ENCODE results near the gene COBL. TPM values are rescaled to one million over a fixed set of nuclear protein-coding genes. Genes with fewer than 3 reads are reported as not detected.

COBL gene
- total RNA-seq, 1 experiment from 2014 or later = 0.39 TPM

DNA sequence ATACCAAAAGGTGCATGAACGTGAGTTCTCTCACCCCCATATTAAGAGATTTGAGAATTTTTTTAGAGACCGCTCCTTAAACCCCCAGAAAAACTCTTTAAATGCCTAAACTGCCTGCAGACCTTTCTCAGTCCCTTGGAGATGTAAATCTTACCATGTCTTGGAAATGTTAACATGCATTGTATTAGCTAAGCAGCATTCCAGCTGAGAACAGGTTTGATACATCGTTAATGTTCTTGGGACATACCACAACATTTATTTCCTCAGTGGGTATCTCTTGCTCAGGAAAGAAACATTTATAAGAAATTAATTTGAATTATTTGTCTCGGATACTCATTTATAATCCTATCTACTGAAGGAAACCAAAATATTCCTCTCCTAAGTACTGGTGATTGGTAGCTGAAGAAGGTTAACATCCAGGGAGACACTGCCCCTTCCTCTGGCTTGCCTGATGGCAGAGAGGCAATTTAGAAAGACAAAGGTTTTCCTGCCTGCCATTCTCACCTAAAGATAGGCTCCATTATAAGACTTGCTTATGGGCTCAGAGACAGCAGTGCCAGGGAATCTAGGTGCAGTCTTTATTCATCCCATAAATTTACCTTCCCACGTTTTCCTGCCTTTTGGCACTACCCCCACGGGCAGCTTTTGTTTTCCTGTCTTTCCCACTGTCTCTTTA lies 141.2 kb downstream of the COBL start:
- no peak overlapping the region for H3K27ac ChIP-seq (ENCODE audit: low read length)
- intact Hi-C loops (cut with micrococcal nuclease; ENCODE audit: unreplicated experiment) (no loop called here), in situ Hi-C loops (cut with HindIII; ENCODE audit: low pct_unique_long_range_greater_than_20kb, low sequenced_read_pairs) (no loop called here)
- TF ChIP-seq, protein P1, sequence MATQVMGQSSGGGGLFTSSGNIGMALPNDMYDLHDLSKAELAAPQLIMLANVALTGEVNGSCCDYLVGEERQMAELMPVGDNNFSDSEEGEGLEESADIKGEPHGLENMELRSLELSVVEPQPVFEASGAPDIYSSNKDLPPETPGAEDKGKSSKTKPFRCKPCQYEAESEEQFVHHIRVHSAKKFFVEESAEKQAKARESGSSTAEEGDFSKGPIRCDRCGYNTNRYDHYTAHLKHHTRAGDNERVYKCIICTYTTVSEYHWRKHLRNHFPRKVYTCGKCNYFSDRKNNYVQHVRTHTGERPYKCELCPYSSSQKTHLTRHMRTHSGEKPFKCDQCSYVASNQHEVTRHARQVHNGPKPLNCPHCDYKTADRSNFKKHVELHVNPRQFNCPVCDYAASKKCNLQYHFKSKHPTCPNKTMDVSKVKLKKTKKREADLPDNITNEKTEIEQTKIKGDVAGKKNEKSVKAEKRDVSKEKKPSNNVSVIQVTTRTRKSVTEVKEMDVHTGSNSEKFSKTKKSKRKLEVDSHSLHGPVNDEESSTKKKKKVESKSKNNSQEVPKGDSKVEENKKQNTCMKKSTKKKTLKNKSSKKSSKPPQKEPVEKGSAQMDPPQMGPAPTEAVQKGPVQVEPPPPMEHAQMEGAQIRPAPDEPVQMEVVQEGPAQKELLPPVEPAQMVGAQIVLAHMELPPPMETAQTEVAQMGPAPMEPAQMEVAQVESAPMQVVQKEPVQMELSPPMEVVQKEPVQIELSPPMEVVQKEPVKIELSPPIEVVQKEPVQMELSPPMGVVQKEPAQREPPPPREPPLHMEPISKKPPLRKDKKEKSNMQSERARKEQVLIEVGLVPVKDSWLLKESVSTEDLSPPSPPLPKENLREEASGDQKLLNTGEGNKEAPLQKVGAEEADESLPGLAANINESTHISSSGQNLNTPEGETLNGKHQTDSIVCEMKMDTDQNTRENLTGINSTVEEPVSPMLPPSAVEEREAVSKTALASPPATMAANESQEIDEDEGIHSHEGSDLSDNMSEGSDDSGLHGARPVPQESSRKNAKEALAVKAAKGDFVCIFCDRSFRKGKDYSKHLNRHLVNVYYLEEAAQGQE (IDR thresholded peaks at IDR 0.05; ENCODE audit: insufficient read depth in 1 of 2, low read depth in 2 of 2, low read length in 1 of 2) = no peak
- TF ChIP-seq, protein P2, sequence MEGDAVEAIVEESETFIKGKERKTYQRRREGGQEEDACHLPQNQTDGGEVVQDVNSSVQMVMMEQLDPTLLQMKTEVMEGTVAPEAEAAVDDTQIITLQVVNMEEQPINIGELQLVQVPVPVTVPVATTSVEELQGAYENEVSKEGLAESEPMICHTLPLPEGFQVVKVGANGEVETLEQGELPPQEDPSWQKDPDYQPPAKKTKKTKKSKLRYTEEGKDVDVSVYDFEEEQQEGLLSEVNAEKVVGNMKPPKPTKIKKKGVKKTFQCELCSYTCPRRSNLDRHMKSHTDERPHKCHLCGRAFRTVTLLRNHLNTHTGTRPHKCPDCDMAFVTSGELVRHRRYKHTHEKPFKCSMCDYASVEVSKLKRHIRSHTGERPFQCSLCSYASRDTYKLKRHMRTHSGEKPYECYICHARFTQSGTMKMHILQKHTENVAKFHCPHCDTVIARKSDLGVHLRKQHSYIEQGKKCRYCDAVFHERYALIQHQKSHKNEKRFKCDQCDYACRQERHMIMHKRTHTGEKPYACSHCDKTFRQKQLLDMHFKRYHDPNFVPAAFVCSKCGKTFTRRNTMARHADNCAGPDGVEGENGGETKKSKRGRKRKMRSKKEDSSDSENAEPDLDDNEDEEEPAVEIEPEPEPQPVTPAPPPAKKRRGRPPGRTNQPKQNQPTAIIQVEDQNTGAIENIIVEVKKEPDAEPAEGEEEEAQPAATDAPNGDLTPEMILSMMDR (IDR thresholded peaks at IDR 0.05) = no peak
- no peak for TF ChIP-seq POLR2AphosphoS5 (IDR thresholded peaks at IDR 0.05; ENCODE audit: low read depth, low read length)
- TF ChIP-seq TCF7L2 (IDR thresholded peaks at IDR 0.05; ENCODE audit: low read depth, low read length) = no peak
- TF ChIP-seq SIN3A (IDR thresholded peaks at IDR 0.05; ENCODE audit: borderline replicate concordance, insufficient read depth, low read depth, low read length) = no peak
- H3K9me3 ChIP-seq (ENCODE audit: control insufficient read depth, insufficient read depth, low read depth, low read length) = no peaks in the 10 kb centered on the region
- POLR2A ChIA-PET = no interaction called here
- CTCF ChIA-PET = no interaction called here
- ATAC-seq (no peak), DNase-seq (ENCODE audit: low read depth, low spot score) (no peak)
- peaks cover 20% of the 10 kb centered on the region for H3K27me3 ChIP-seq (ENCODE audit: control insufficient read depth, insufficient read depth, low read length)
- H3K4me1 ChIP-seq (ENCODE audit: control insufficient read depth, insufficient read depth, low read length) = no peaks in the 10 kb centered on the region
- H3K36me3 ChIP-seq (ENCODE audit: control insufficient read depth, insufficient read depth, low read length) = no peaks in the 10 kb centered on the region
- no TSS peak for BruUV-seq (replicated peaks)
- H3K4me3 ChIP-seq (ENCODE audit: low read depth in 2 of 2, low read length in 2 of 2) = no peak overlapping the region

DNA sequence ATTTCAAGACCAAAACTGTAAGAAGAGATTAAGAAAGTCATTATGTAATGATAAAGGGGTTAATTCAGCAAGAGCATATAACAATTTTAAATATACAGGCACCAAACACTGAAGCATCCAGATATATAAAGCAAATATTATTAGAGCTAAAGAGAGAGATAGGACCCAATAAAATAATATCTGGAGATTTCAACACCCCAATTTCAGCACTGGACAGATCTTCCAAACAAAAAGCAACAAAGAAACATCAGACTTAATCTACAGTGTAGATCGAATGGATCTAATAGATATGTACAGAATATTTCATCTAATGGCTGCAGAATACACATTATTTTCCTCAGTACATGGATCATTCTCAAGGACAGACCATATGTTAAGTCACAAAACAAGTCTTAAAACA lies 151.3 kb downstream of the COBL start:
- DNase-seq (ENCODE audit: low read depth, low spot score) (no peak), ATAC-seq (no peak)
- Histone ChIP-seq H3K4me1 (ENCODE audit: control insufficient read depth, insufficient read depth, low read length) (no peaks in the 10 kb centered on the region), H3K9me3 (ENCODE audit: control insufficient read depth, insufficient read depth, low read depth, low read length) (no peaks in the 10 kb centered on the region), H3K4me3 (ENCODE audit: low read depth in 2 of 2, low read length in 2 of 2) (no peak overlapping the region), H3K36me3 (ENCODE audit: control insufficient read depth, insufficient read depth, low read length) (no peaks in the 10 kb centered on the region), H3K27me3 (ENCODE audit: control insufficient read depth, insufficient read depth, low read length) (peaks cover 3% of the 10 kb centered on the region), H3K27ac (ENCODE audit: low read length) (no peak overlapping the region)
- POLR2A ChIA-PET = no interaction called here
- in situ Hi-C loops (cut with HindIII; ENCODE audit: low pct_unique_long_range_greater_than_20kb, low sequenced_read_pairs) = no loop called here
- CTCF ChIA-PET = interaction anchor here (0.6 kb wide), 1 partner anchor 205 kb away, joined by 4 read pairs; no protein-coding TSS in a partner anchor
- intact Hi-C loops (cut with micrococcal nuclease; ENCODE audit: unreplicated experiment) = no loop called here
- no TSS peak for BruUV-seq (replicated peaks)
- TF ChIP-seq POLR2AphosphoS5 (IDR thresholded peaks at IDR 0.05; ENCODE audit: low read depth, low read length) (no peak), TCF7L2 (IDR thresholded peaks at IDR 0.05; ENCODE audit: low read depth, low read length) (no peak)
- TF ChIP-seq, protein P1 (IDR thresholded peaks at IDR 0.05; ENCODE audit: insufficient read depth in 1 of 2, low read depth in 2 of 2, low read length in 1 of 2) = peak in 1 of 2 experiments; percentile 61; a peak in 2 of 4 replicates
